ENCODE measurements around the gene DYNLT3.

The DYNLT3 gene

GRCh38 chrX:37867536-37868153 is 20.3 kb upstream of the DYNLT3 start:
- no peak for DNase-seq (ENCODE audit: low read depth, low spot score)
- no peak overlapping the region for H3K4me3 ChIP-seq (ENCODE audit: low read depth, low read length)
- in situ Hi-C loops (cut with HindIII; ENCODE audit: low sequenced_read_pairs), result no loop called here
- no peak for TF ChIP-seq CTCF (IDR thresholded peaks at IDR 0.05; ENCODE audit: low read depth, low read length)

- TF ChIP-seq CTCF (IDR thresholded peaks at IDR 0.05; ENCODE audit: low read depth, low read length), result no peak
- in situ Hi-C loops (cut with HindIII; ENCODE audit: low sequenced_read_pairs), result no loop called here
Observed at GRCh38 chrX:37863728-37864127, 16.4 kb upstream of the DYNLT3 start.

GRCh38 chrX:37862851-37863250 is 15.5 kb upstream of the DYNLT3 start:
- in situ Hi-C loops (cut with HindIII; ENCODE audit: low sequenced_read_pairs), result no loop called here
- no peak for DNase-seq (ENCODE audit: low read depth, low spot score)
- no peak overlapping the region for H3K4me3 ChIP-seq (ENCODE audit: low read depth, low read length)
- TF ChIP-seq CTCF (IDR thresholded peaks at IDR 0.05; ENCODE audit: low read depth, low read length), result no peak

More at GRCh38 chrX:37863728-37864127, 16.4 kb upstream of the DYNLT3 start:
- no peak for DNase-seq (ENCODE audit: low read depth, low spot score)
- no peak overlapping the region for H3K4me3 ChIP-seq (ENCODE audit: low read depth, low read length)

GRCh38 chrX:37860721-37861120 is 13.3 kb upstream of the DYNLT3 start:
- no peak overlapping the region for H3K4me3 ChIP-seq (ENCODE audit: low read depth, low read length)
- TF ChIP-seq CTCF (IDR thresholded peaks at IDR 0.05; ENCODE audit: low read depth, low read length), result no peak
- in situ Hi-C loops (cut with HindIII; ENCODE audit: low sequenced_read_pairs), result no loop called here
- no peak for DNase-seq (ENCODE audit: low read depth, low spot score)

GRCh38 chrX:37854748-37855147 is 7.4 kb upstream of the DYNLT3 start:
- DNase-seq (ENCODE audit: low read depth, low spot score), result no peak
- no peak for TF ChIP-seq CTCF (IDR thresholded peaks at IDR 0.05; ENCODE audit: low read depth, low read length)
- H3K4me3 ChIP-seq (ENCODE audit: low read depth, low read length), result no peak overlapping the region
- in situ Hi-C loops (cut with HindIII; ENCODE audit: low sequenced_read_pairs), result no loop called here

GRCh38 chrX:37854148-37854547 is 6.8 kb upstream of the DYNLT3 start:
- H3K4me3 ChIP-seq (ENCODE audit: low read depth, low read length), result no peak overlapping the region
- DNase-seq (ENCODE audit: low read depth, low spot score), result no peak
- in situ Hi-C loops (cut with HindIII; ENCODE audit: low sequenced_read_pairs), result no loop called here
- no peak for TF ChIP-seq CTCF (IDR thresholded peaks at IDR 0.05; ENCODE audit: low read depth, low read length)

Data from astrocyte of the spinal cord (primary cell).